Panc1 (cell line): ENCODE data around the gene PDPK1. TPM values are rescaled to one million over a fixed set of nuclear protein-coding genes. Genes with fewer than 3 reads are reported as not detected.
"Not testable (repeated sequence)": the region's sequence is repeated elsewhere in the genome, so short reads cannot be mapped to it uniquely, and the experiment has no call there.

ENCODE experiments used
- ATAC-seq: fragments of 200-7000 bp; cut with Tn5 transposase; 2 replicates; pipeline ENCODE4 v1.9.1; 2020; ENCODE audit warnings: mild to moderate bottlenecking, moderate library complexity
- BruUV-seq: library from RNA; stranded (reverse); fragments of 400-500 nt; replicated peaks from 2 replicates; lab custom pipeline; 2021; lab: Mats Ljungman, UMichigan
- CTCF ChIA-PET: fragments of 300-600 bp; sonication (Branson Sonifier 250); formaldehyde crosslinking; loops from one replicate; lab custom pipeline; 2022; ENCODE audit warnings: antibody characterized with exemption; lab: Charles Lee
- POLR2A ChIA-PET: fragments of 300-600 bp; sonication (Branson Sonifier 250); formaldehyde crosslinking; loops from one replicate; lab custom pipeline; 2022; ENCODE audit warnings: antibody characterized with exemption; lab: Charles Lee
- DNase-seq: peaks from one replicate; pipeline ENCODE4 v3.0.0-alpha.2; 2010; ENCODE audit warnings: low read depth, low spot score
- H3K27ac ChIP-seq: 2 replicates; pipeline ENCODE4 v1.5.1; 2011; ENCODE audit warnings: mild to moderate bottlenecking, low read length, inconsistent platforms
- H3K27me3 ChIP-seq: fragments of 200-500 bp; sonication (Bioruptor generic); 2 replicates; pipeline ENCODE4 v1.6.0; 2014; ENCODE audit warnings: low read length, inconsistent platforms; ENCODE audit not compliant: control insufficient read depth, insufficient read depth
- H3K36me3 ChIP-seq: fragments of 200-500 bp; sonication (Bioruptor generic); 2 replicates; pipeline ENCODE4 v1.5.1; 2014; ENCODE audit warnings: inconsistent platforms, mild to moderate bottlenecking, low read length, moderate library complexity; ENCODE audit not compliant: control insufficient read depth, insufficient read depth
- H3K4me1 ChIP-seq: 2 replicates; pipeline ENCODE4 v1.5.1; 2011; ENCODE audit warnings: inconsistent platforms, mild to moderate bottlenecking, low read length, moderate library complexity; ENCODE audit not compliant: control insufficient read depth, insufficient read depth
- H3K4me3 ChIP-seq, 2 experiments: 2 replicates each; pipeline ENCODE4 v1.5.1; 2011 to 2012; ENCODE audit warnings: low read depth in 2 of 2, low read length in 2 of 2, mild to moderate bottlenecking in 2 of 2, inconsistent platforms in 1 of 2, moderate library complexity in 1 of 2
- H3K9me3 ChIP-seq: fragments of 200-500 bp; sonication (Bioruptor generic); 2 replicates; pipeline ENCODE4 v1.5.1; 2014; ENCODE audit warnings: low read depth, mild to moderate bottlenecking, inconsistent platforms, low read length, moderate library complexity; ENCODE audit not compliant: control insufficient read depth, insufficient read depth
- CTCF ChIP-seq: fragments of 450-650 bp; IDR thresholded peaks from 2 replicates; pipeline ENCODE4 v1.5.1; 2017; ENCODE audit warnings: mild to moderate bottlenecking
- POLR2AphosphoS5 ChIP-seq: IDR thresholded peaks from 2 replicates; pipeline ENCODE4 v1.6.1; 2012; ENCODE audit warnings: mild to moderate bottlenecking, low read depth, low read length, moderate library complexity
- SIN3A ChIP-seq: IDR thresholded peaks from 2 replicates; pipeline ENCODE4 v1.6.1; 2012; ENCODE audit warnings: low read depth, mild to moderate bottlenecking, low read length, moderate library complexity, borderline replicate concordance; ENCODE audit not compliant: insufficient read depth
- TCF7L2 ChIP-seq: IDR thresholded peaks from 2 replicates; pipeline ENCODE4 v1.6.1; 2011; ENCODE audit warnings: mild to moderate bottlenecking, low read depth, low read length, inconsistent platforms
- in situ Hi-C: cut with HindIII; loops from 2 replicates; pipeline ENCODE4 v1.10.0; 2016; ENCODE audit warnings: low sequenced_read_pairs, low pct_unique_long_range_greater_than_20kb
- intact Hi-C: fragments of 100-400 bp; cut with micrococcal nuclease; formaldehyde crosslinking; loops from one replicate; pipeline ENCODE4 v1.10.0; 2022; ENCODE audit not compliant: unreplicated experiment
- total RNA-seq: library from RNA; stranded (reverse); gene quantifications from one replicate; pipeline ENCODE4 v1.2.1, GENCODE V29; 2021; ENCODE audit not compliant: unreplicated experiment
- TF ChIP-seq, protein P1 (sequence below), 2 experiments: IDR thresholded peaks; 2 replicates each; pipeline ENCODE4 v1.6.1; 2011 to 2012; ENCODE audit warnings: low read depth in 2 of 2, control low read depth in 1 of 2, low read length in 1 of 2, mild to moderate bottlenecking in 1 of 2, moderate library complexity in 1 of 2; ENCODE audit not compliant: insufficient read depth in 1 of 2

The PDPK1 gene
- total RNA-seq, 1 experiment from 2014 or later, result 43.2 TPM

GRCh38 chr16:2533142-2533755 is 4.6 kb upstream of the PDPK1 start:
- intact Hi-C loops, POLR2A ChIA-PET, H3K27me3 ChIP-seq, DNase-seq, in situ Hi-C loops, H3K9me3 ChIP-seq, ATAC-seq, BruUV-seq, H3K36me3 ChIP-seq: not testable (repeated sequence)
- Histone ChIP-seq H3K27ac (peak overlapping the region; percentile 83), H3K4me1 (peaks cover 16% of the 10 kb centered on the region), H3K4me3 (peak overlapping the region; percentile 50 to 75)
- CTCF ChIA-PET, result interaction anchor here (0.6 kb wide), 1 partner anchor 322 kb away, joined by 3 read pairs; no protein-coding TSS in a partner anchor

DNA sequence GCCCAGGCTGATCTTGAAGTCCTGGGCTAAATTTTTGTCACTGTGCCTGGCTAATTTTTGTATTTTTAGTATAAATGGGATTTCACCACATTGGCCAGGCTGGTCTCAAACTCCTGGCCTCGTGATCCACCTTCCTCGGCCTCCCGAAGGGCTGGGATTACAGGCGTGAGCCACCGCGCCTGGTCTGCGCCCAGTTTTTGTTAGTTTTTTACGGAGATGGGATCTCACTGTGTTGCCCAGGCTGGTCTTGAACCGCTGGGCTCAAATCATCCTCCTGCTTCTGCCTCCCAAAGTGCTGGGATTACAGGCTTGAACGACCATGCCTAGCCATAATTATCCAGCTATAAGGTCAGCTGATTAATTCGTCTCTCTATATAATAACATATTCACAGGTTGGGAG is 3.9 kb upstream of the PDPK1 start:
- Histone ChIP-seq H3K27me3 (no peaks in the 10 kb centered on the region), H3K27ac (no peak overlapping the region), H3K9me3 (no peaks in the 10 kb centered on the region), H3K4me3 (no peak overlapping the region), H3K4me1 (peaks cover 16% of the 10 kb centered on the region), H3K36me3 (no peaks in the 10 kb centered on the region)
- no TSS peak for BruUV-seq
- TF ChIP-seq POLR2AphosphoS5, result no peak
- TF ChIP-seq, protein P1, sequence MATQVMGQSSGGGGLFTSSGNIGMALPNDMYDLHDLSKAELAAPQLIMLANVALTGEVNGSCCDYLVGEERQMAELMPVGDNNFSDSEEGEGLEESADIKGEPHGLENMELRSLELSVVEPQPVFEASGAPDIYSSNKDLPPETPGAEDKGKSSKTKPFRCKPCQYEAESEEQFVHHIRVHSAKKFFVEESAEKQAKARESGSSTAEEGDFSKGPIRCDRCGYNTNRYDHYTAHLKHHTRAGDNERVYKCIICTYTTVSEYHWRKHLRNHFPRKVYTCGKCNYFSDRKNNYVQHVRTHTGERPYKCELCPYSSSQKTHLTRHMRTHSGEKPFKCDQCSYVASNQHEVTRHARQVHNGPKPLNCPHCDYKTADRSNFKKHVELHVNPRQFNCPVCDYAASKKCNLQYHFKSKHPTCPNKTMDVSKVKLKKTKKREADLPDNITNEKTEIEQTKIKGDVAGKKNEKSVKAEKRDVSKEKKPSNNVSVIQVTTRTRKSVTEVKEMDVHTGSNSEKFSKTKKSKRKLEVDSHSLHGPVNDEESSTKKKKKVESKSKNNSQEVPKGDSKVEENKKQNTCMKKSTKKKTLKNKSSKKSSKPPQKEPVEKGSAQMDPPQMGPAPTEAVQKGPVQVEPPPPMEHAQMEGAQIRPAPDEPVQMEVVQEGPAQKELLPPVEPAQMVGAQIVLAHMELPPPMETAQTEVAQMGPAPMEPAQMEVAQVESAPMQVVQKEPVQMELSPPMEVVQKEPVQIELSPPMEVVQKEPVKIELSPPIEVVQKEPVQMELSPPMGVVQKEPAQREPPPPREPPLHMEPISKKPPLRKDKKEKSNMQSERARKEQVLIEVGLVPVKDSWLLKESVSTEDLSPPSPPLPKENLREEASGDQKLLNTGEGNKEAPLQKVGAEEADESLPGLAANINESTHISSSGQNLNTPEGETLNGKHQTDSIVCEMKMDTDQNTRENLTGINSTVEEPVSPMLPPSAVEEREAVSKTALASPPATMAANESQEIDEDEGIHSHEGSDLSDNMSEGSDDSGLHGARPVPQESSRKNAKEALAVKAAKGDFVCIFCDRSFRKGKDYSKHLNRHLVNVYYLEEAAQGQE (IDR thresholded peaks at IDR 0.05; ENCODE audit: insufficient read depth in 1 of 2, low read depth in 2 of 2, low read length in 1 of 2), result no peak
- ATAC-seq (no peak), DNase-seq (no peak)
- intact Hi-C loops (no loop called here), in situ Hi-C loops (no loop called here)
- ChIA-PET CTCF (no interaction called here), POLR2A (no interaction called here)

- POLR2A ChIA-PET, H3K9me3 ChIP-seq, ATAC-seq, DNase-seq, intact Hi-C loops, H3K4me3 ChIP-seq, CTCF ChIA-PET, H3K27ac ChIP-seq, H3K36me3 ChIP-seq, H3K27me3 ChIP-seq, BruUV-seq, in situ Hi-C loops: not testable (repeated sequence)
- peaks cover 18% of the 10 kb centered on the region for H3K4me1 ChIP-seq
Measured at GRCh38 chr16:2534335-2534734, 3.5 kb upstream of the PDPK1 start.

DNA sequence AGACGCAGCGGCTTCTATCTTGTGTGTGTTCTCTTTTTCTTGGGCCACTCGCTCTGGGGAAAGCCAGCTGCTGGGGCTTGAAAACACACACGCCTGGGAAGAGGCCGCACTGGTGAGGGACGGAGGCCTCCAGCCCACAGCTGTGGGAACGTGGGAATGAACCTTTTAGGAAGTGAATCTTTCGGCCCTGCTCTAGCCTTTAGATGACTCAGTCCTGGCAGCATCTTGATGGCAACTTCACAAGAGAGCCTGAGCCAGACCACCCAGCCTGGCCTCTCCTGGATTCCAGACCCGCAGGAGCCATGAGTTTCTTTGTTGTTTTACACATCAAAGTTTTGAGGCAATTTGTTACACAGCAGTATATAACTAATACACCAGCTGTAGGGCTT is 2.2 kb upstream of the PDPK1 start:
- CTCF ChIA-PET, result interaction anchor here (0.7 kb wide), 1 partner anchor 427 kb away, joined by 3 read pairs; no protein-coding TSS in a partner anchor
- intact Hi-C loops (no loop called here), in situ Hi-C loops (no loop called here)
- Histone ChIP-seq H3K4me1 (peaks cover 17% of the 10 kb centered on the region), H3K9me3 (no peaks in the 10 kb centered on the region), H3K27me3 (no peaks in the 10 kb centered on the region), H3K36me3 (no peaks in the 10 kb centered on the region), H3K27ac (no peak overlapping the region), H3K4me3 (no peak overlapping the region)
- POLR2A ChIA-PET, result no interaction called here
- no peak for ATAC-seq
- BruUV-seq, result no TSS peak
- DNase-seq, result no peak
- TF ChIP-seq, protein P1 (IDR thresholded peaks at IDR 0.05; ENCODE audit: insufficient read depth in 1 of 2, low read depth in 2 of 2, low read length in 1 of 2), result no peak
- TF ChIP-seq POLR2AphosphoS5 (no peak), SIN3A (no peak), CTCF (no peak), TCF7L2 (no peak)
